A549 (cell line): ENCODE data around the gene ZNF525.

ENCODE experiments used
- CTCF ChIP-seq: fragments of >200 bp; sonication (Bioruptor Twin); formaldehyde crosslinking; IDR thresholded peaks from 3 replicates; pipeline ENCODE4 v1.5.1; 2016
- EP300 ChIP-seq, 2 experiments: fragments of >200 bp; sonication (Bioruptor Twin); formaldehyde crosslinking; IDR thresholded peaks; 2 replicates in 1 of 2; 3 replicates in 1 of 2; pipeline ENCODE4 v1.6.1; 2016 to 2017
- TP53 ChIP-seq: fragments of 250-450 bp; sonication (Bioruptor Pico); IDR thresholded peaks from 2 replicates; pipeline ENCODE4 v1.5.0; 2021; ENCODE audit warnings: mild to moderate bottlenecking, moderate library complexity
- TF ChIP-seq, protein P1 (sequence below): fragments of 250-450 bp; sonication (Bioruptor Pico); IDR thresholded peaks from 2 replicates; pipeline ENCODE4 v1.5.0; 2021; ENCODE audit warnings: mild to moderate bottlenecking, moderate library complexity, borderline replicate concordance

DNA sequence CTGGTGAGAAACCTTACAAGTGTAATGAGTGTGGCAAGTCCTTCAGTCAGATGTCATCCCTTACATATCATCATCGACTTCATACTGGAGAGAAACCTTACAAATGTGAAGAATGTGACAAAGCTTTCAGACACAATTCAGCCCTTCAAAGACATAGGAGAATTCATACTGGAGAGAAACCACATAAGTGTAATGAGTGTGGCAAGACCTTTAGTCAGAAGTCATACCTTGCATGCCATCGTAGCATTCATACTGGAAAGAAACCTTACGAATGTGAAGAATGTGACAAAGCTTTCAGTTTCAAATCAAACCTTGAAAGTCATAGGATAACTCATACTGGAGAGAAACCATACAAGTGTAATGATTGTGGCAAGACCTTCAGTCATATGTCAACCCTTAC is 15.9 kb downstream of the ZNF525 start:
- TF ChIP-seq TP53 = no peak
- TF ChIP-seq CTCF = no peak
- TF ChIP-seq, protein P1, sequence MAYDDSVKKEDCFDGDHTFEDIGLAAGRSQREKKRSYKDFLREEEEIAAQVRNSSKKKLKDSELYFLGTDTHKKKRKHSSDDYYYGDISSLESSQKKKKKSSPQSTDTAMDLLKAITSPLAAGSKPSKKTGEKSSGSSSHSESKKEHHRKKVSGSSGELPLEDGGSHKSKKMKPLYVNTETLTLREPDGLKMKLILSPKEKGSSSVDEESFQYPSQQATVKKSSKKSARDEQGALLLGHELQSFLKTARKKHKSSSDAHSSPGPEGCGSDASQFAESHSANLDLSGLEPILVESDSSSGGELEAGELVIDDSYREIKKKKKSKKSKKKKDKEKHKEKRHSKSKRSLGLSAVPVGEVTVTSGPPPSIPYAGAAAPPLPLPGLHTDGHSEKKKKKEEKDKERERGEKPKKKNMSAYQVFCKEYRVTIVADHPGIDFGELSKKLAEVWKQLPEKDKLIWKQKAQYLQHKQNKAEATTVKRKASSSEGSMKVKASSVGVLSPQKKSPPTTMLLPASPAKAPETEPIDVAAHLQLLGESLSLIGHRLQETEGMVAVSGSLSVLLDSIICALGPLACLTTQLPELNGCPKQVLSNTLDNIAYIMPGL (CRISPR knock-in tag) = no peak
- TF ChIP-seq EP300 (IDR thresholded peaks at IDR 0.05) = no peak
